ENCODE measurements around the gene PRR15L. TPM values are rescaled to one million over a fixed set of nuclear protein-coding genes. Genes with fewer than 3 reads are reported as not detected.

Gene PRR15L
- polyA plus RNA-seq, 3 donors, result not detected

GRCh38 chr17:47906443-47906842, 51.2 kb downstream of the PRR15L start:
- peaks cover 3 to 64% of the 10 kb centered on the region in 2 donors for H3K36me3 ChIP-seq (replicated peaks in 1 of 2; ENCODE audit: control insufficient read depth in 1 of 2, insufficient read depth in 2 of 2, low read length in 2 of 2)
- DNase-seq, result no peak
- peaks cover 11 to 17% of the 10 kb centered on the region in 2 donors for H3K4me1 ChIP-seq (ENCODE audit: control insufficient read depth in 1 of 2, insufficient read depth in 2 of 2, low read length in 2 of 2)
- H2AFZ ChIP-seq (ENCODE audit: insufficient read depth, low read depth, low read length, poor library complexity, severe bottlenecking), result no peak overlapping the region
- H3K4me3 ChIP-seq (replicated peaks in 1 of 3; ENCODE audit: low read depth in 2 of 3, low read length in 3 of 3), result no peak overlapping the region
- H3K27ac Mint-ChIP-seq, result peak overlapping the region in 4 of 7 donors; percentile 31 to 76 (median 58)
- no peak overlapping the region for H3K9ac ChIP-seq (ENCODE audit: insufficient read depth, low read length, poor library complexity, severe bottlenecking)
- H4K20me1 ChIP-seq (ENCODE audit: insufficient read depth, low read length), result peaks cover 71% of the 10 kb centered on the region
- WGBS (ENCODE audit: insufficient coverage), result 97% methylated on average over 3 of the region's 3 CpGs
- peak overlapping the region in 1 of 2 donors; percentile 51 for H3K27ac ChIP-seq (ENCODE audit: low read depth in 1 of 2, low read length in 2 of 2)
- no peaks in the 10 kb centered on the region for H3K27me3 ChIP-seq (ENCODE audit: control insufficient read depth in 2 of 2, insufficient read depth in 2 of 2, low read length in 2 of 2)
- peaks cover 44 to 69% of the 10 kb centered on the region in 2 donors for H3K36me3 Mint-ChIP-seq
- H3K79me2 ChIP-seq (ENCODE audit: insufficient read depth, low read length), result peaks cover 77% of the 10 kb centered on the region
- intact Hi-C loops (cut with micrococcal nuclease), result no loop called here
- H3K4me3 Mint-ChIP-seq, result no peak overlapping the region
- no peak overlapping the region for H3K4me2 ChIP-seq (replicated peaks; ENCODE audit: extremely low read depth, low read length, poor library complexity, severe bottlenecking)
- TF ChIP-seq CTCF (IDR thresholded peaks at IDR 0.05), result no peak
- H3K27me3 Mint-ChIP-seq (ENCODE audit: low read depth in 3 of 3), result peaks cover 0 to 6% (median 1%) of the 10 kb centered on the region in 3 donors
- H3K4me1 Mint-ChIP-seq, result peaks cover 32% of the 10 kb centered on the region
- peaks cover 0 to 2% (median 0%) of the 10 kb centered on the region in 7 donors for H3K9me3 Mint-ChIP-seq
- no peaks in the 10 kb centered on the region for H3K9me3 ChIP-seq (replicated peaks in 1 of 2; ENCODE audit: control insufficient read depth in 1 of 2, insufficient read depth in 1 of 2, low read length in 2 of 2)

DNA sequence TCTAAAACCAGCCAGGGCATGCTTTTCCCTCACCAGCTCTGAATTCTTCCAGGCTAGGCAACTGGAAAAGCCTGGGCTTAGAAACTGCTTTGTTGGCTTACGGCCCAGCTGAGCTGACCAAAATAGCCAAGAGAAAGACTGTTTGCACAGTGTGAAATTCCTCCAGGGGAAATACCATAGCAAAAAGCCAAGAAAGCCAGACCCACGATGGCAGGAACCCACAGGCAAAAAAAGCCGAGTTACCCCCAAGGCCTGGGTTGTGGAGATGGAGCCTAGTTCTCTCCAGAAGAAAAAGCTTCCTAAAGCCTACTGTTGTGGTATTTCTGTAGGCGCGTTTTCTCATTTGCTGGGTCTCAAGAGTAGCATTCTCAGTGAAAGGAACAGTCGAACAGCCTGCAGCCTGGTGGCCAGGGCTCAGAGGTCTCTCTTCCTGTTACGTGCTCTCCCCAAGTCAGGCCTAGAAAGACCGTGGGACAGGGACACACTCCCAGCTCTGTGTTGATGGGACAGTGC, 52.4 kb downstream of the PRR15L start:
- no peak overlapping the region for H3K27ac ChIP-seq (ENCODE audit: low read depth in 1 of 2, low read length in 2 of 2)
- H3K36me3 ChIP-seq (replicated peaks in 1 of 2; ENCODE audit: control insufficient read depth in 1 of 2, insufficient read depth in 2 of 2, low read length in 2 of 2), result peaks cover 5 to 67% of the 10 kb centered on the region in 2 donors
- DNase-seq, result no peak
- TF ChIP-seq CTCF (IDR thresholded peaks at IDR 0.05), result no peak
- H2AFZ ChIP-seq (ENCODE audit: insufficient read depth, low read depth, low read length, poor library complexity, severe bottlenecking), result no peak overlapping the region
- H3K4me2 ChIP-seq (replicated peaks; ENCODE audit: extremely low read depth, low read length, poor library complexity, severe bottlenecking), result no peak overlapping the region
- Mint-ChIP-seq H3K36me3 (peaks cover 50 to 74% of the 10 kb centered on the region in 2 donors), H3K27ac (no peak overlapping the region), H3K9me3 (peaks cover 0 to 2% (median 0%) of the 10 kb centered on the region in 7 donors), H3K27me3 (ENCODE audit: low read depth in 3 of 3) (peaks cover 0 to 7% (median 1%) of the 10 kb centered on the region in 3 donors), H3K4me3 (no peak overlapping the region), H3K4me1 (peaks cover 36% of the 10 kb centered on the region)
- H3K4me3 ChIP-seq (replicated peaks in 1 of 3; ENCODE audit: low read depth in 2 of 3, low read length in 3 of 3), result no peak overlapping the region
- H4K20me1 ChIP-seq (ENCODE audit: insufficient read depth, low read length), result peaks cover 68% of the 10 kb centered on the region
- H3K4me1 ChIP-seq (ENCODE audit: control insufficient read depth in 1 of 2, insufficient read depth in 2 of 2, low read length in 2 of 2), result peaks cover 11 to 17% of the 10 kb centered on the region in 2 donors
- no peaks in the 10 kb centered on the region for H3K9me3 ChIP-seq (replicated peaks in 1 of 2; ENCODE audit: control insufficient read depth in 1 of 2, insufficient read depth in 1 of 2, low read length in 2 of 2)
- WGBS (ENCODE audit: insufficient coverage), result 96% methylated on average over 6 of the region's 8 CpGs
- intact Hi-C loops (cut with micrococcal nuclease), result no loop called here
- H3K27me3 ChIP-seq (ENCODE audit: control insufficient read depth in 2 of 2, insufficient read depth in 2 of 2, low read length in 2 of 2), result no peaks in the 10 kb centered on the region
- H3K79me2 ChIP-seq (ENCODE audit: insufficient read depth, low read length), result peaks cover 76% of the 10 kb centered on the region
- no peak overlapping the region for H3K9ac ChIP-seq (ENCODE audit: insufficient read depth, low read length, poor library complexity, severe bottlenecking)
